GM13977 (cell line): ENCODE results near the gene CNOT9.
"Not testable (repeated sequence)": the region's sequence is repeated elsewhere in the genome, so short reads cannot be mapped to it uniquely, and the experiment has no call there.

Source experiments
- DNase-seq: peaks from one replicate; pipeline ENCODE4 v3.0.0; 2012; ENCODE audit warnings: low spot score
- in situ Hi-C: fragments of 300-500 bp; cut with MboI; formaldehyde crosslinking; loops from one replicate; pipeline ENCODE4 v1.12.0; 2022; ENCODE audit warnings: low sequenced_read_pairs, low pct_unique_long_range_greater_than_20kb, mixed read lengths, inconsistent platforms; ENCODE audit not compliant: unreplicated experiment
- TF ChIP-seq, protein P1 (sequence below): IDR thresholded peaks from 2 replicates; pipeline ENCODE4 v1.5.1; 2012; ENCODE audit warnings: mild to moderate bottlenecking, control low read depth; ENCODE audit not compliant: insufficient read depth; ENCODE audit errors: extremely low read depth, missing control alignments

The CNOT9 gene

DNA sequence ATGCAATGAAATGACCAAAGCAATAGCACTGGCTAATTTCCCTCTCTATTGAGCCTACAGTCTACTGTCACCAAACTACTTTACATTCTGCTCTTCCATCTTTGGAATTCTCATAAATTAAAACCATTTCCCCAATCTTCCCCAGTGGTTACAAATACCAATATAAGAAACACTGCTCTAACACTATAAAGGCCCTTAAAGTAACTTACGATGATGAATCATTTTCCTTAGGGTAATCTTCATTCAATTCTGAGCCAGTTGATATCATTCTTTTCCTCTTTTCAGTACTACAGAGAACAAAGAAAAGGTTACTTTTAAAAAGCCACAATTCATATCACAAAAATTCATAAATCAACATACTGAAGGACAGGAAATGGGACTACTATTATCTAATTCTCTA is 22.6 kb upstream of the CNOT9 start:
- in situ Hi-C loops: no loop called here
- TF ChIP-seq, protein P1, sequence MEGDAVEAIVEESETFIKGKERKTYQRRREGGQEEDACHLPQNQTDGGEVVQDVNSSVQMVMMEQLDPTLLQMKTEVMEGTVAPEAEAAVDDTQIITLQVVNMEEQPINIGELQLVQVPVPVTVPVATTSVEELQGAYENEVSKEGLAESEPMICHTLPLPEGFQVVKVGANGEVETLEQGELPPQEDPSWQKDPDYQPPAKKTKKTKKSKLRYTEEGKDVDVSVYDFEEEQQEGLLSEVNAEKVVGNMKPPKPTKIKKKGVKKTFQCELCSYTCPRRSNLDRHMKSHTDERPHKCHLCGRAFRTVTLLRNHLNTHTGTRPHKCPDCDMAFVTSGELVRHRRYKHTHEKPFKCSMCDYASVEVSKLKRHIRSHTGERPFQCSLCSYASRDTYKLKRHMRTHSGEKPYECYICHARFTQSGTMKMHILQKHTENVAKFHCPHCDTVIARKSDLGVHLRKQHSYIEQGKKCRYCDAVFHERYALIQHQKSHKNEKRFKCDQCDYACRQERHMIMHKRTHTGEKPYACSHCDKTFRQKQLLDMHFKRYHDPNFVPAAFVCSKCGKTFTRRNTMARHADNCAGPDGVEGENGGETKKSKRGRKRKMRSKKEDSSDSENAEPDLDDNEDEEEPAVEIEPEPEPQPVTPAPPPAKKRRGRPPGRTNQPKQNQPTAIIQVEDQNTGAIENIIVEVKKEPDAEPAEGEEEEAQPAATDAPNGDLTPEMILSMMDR: no peak
- no peak for DNase-seq

DNA sequence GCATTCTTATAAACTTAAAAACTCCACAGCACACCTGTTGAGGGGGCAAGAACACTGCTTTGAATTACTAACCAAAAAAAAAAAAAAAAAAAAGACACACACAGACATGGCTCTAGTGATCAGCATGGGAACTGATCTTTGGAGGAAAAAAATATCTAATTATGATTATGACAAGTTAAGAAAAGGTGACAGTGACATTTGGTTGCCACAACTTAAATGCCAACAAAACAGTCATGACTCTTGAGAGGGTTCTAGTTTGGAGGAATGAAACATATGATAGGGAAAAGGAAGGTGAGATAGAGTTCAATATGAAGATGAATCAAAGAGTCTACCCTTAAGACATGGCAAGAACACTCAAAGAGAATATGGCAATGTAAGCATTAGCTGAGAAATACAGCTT is 21.1 kb upstream of the CNOT9 start:
- DNase-seq: no peak
- in situ Hi-C loops: no loop called here
- TF ChIP-seq, protein P1: no peak

DNA sequence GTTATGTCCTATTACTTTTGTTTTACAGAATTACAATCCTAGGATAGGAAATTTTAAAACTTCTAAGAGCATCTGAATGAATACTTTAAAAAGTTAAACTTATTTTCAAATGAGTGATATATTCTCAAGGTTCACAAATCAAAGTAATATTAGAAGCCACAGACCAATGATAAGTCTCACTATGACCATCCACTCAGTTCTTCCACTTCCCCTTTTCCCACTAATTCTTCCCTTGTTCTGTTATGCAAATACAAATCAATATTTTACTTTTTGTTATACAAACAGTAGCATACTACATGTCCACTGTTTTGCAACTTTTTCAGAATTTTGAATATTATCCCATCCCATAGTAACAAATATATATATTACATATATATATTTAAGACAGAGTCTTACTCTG is 20.7 kb upstream of the CNOT9 start:
- TF ChIP-seq, protein P1: no peak
- no peak for DNase-seq
- in situ Hi-C loops: no loop called here

DNA sequence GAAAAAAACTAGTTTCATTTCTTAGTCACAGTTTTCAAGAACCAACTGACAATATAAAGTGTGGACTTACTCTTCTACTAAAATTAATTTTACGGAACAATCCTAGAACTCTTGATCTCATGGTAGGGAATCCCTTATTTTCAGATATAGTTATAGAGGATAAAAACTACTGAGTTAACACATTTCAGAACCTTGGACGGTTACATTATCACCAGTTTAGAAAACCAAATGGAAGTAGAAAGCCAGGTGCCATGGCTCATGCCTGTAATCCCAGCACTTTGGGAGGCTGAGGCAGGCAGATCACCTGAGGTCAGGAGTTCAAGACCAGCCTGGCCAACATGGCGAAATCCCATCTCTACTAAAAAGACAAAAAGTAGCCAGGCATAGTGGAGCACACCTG is 14.4 kb upstream of the CNOT9 start:
- DNase-seq, in situ Hi-C loops: not testable (repeated sequence)

DNA sequence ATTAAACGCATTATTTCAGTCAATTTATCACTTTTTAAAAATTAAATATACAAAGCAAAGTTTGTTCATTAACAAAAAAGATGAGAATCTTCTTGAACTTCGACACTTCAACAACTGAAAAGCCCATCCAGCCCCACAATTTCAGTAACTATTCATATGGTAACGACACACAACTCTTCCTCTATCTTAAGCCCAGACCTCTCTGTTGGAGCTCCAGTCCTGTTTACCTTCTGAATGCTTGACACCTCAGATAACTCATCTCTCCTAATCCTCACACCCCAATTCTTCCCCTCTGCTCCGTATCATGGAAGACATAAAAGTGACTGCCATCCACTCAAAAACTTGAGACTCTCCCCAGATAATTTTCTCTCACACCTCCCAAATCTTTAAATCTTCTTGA is 13.1 kb upstream of the CNOT9 start:
- TF ChIP-seq, protein P1: no peak
- in situ Hi-C loops: no loop called here
- DNase-seq: no peak

DNA sequence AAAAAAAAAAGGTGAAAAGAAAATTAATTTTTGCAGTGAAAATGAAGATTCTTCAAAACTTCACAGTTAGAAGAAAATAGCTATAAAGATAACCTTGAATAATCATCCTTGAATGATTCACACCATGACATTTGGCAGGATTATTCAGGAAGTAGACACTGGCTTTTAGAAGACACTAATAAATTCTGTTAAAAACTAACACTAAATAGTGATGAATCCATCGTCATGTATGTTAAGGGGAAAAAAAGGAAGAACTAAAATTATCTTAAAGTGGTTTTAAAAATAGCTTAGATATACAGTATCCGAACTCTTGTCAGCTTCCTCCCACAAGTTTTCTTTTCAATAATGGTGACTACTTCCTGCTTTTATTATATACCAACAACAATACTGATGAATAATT is 10.7 kb upstream of the CNOT9 start:
- in situ Hi-C loops: no loop called here
- TF ChIP-seq, protein P1: no peak
- DNase-seq: no peak

DNA sequence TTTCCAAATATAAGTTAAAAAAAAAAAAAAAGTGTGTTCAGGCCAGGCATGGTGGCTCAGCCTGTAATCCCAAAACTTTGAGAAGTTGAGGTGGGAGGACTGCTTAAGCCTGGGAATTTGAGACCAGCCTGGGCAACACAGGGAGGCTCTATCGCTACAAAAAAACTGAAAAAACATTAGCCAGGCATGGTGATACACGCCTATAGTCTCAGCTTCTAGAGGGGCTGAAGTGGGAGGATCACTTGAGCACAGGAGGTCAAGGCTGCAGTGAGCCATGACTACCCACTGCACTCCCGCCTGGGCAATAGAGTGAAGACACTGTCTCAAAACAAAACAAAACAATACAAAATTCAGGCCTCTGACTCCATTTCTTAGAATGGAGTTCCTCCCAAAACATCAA is 9.7 kb upstream of the CNOT9 start:
- DNase-seq: no peak
- TF ChIP-seq, protein P1: no peak
- in situ Hi-C loops: no loop called here
